Measurements from ENCODE around the gene FAM20B.

Gene FAM20B

GRCh38 chr1:179055937-179056336, 30.2 kb downstream of the FAM20B start:
- H3K27me3 ChIP-seq (ENCODE audit: insufficient read depth, low read depth), result no peaks in the 10 kb centered on the region
- H3K9ac ChIP-seq, result no peak overlapping the region
- H3K27ac ChIP-seq, result no peak overlapping the region
- H3K36me3 ChIP-seq (ENCODE audit: insufficient read depth), result no peaks in the 10 kb centered on the region
- no peak overlapping the region for H3K4me2 ChIP-seq
- no peaks in the 10 kb centered on the region for H4K20me1 ChIP-seq (ENCODE audit: insufficient read depth)
- H3K4me3 ChIP-seq (IDR thresholded peaks at IDR 0.05; ENCODE audit: insufficient read depth, low read depth, low read length), result no peak overlapping the region
- peaks cover 5% of the 10 kb centered on the region for H3K4me1 ChIP-seq (ENCODE audit: low read depth, poor library complexity, severe bottlenecking)
- no peak overlapping the region for H2AFZ ChIP-seq (ENCODE audit: low read depth)
- TF ChIP-seq, protein P1, sequence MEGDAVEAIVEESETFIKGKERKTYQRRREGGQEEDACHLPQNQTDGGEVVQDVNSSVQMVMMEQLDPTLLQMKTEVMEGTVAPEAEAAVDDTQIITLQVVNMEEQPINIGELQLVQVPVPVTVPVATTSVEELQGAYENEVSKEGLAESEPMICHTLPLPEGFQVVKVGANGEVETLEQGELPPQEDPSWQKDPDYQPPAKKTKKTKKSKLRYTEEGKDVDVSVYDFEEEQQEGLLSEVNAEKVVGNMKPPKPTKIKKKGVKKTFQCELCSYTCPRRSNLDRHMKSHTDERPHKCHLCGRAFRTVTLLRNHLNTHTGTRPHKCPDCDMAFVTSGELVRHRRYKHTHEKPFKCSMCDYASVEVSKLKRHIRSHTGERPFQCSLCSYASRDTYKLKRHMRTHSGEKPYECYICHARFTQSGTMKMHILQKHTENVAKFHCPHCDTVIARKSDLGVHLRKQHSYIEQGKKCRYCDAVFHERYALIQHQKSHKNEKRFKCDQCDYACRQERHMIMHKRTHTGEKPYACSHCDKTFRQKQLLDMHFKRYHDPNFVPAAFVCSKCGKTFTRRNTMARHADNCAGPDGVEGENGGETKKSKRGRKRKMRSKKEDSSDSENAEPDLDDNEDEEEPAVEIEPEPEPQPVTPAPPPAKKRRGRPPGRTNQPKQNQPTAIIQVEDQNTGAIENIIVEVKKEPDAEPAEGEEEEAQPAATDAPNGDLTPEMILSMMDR (conservative IDR thresholded peaks at IDR 0.05; ENCODE audit: low read depth, low read length), result no peak
- H3K79me2 ChIP-seq (ENCODE audit: insufficient read depth, low read depth), result no peaks in the 10 kb centered on the region

DNA sequence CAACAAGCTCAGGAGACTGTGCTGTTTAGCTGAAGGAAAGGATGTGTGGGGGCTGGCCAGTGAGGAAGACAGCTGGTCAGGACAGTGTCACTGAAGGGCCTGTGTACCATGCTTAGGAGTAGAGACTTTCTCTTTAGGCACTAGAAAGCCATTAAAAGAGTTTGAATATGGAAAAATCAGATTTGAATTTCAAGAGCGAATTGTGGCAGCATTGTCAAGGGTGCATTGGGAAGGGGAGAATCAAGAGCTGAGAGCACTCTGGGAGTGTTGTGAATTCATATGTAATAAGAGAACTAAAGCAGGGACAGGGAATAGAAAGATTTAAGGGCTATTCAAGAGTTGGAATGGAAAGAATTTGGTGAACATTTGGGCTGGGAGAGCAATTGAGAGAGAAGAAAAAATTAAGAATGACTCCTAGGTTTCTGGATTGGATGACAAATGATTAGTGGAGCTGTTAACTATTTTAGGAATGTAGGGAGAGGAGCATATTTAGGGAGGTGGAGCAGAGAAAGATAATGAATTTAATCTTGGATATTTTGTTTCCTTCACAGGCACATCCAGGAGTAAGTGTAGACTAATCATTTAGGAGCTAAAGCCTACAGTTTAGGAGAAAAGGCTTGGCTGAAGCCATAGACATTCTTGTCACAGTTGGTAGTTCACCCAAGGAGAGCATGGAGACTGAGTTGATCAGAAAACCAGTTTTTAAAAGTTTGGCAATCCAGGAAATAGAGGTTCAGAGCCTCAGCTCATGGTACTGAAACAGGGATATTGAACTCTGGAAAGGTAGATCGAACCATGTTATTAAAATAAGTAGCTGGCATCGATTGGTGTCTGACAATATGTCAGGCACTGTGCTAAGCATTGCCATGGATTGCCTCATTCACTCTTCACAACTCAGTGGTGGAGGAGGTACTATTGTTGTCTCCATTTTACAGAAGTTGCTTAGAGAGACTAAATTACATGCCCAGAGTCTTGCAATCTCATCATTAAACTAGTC, 33.1 kb downstream of the FAM20B start:
- no peak overlapping the region for H2AFZ ChIP-seq (ENCODE audit: low read depth)
- no peak overlapping the region for H3K4me2 ChIP-seq
- H3K9ac ChIP-seq, result no peak overlapping the region
- TF ChIP-seq, protein P1 (conservative IDR thresholded peaks at IDR 0.05; ENCODE audit: low read depth, low read length), result no peak
- no peaks in the 10 kb centered on the region for H3K36me3 ChIP-seq (ENCODE audit: insufficient read depth)
- peaks cover 5% of the 10 kb centered on the region for H3K4me1 ChIP-seq (ENCODE audit: low read depth, poor library complexity, severe bottlenecking)
- H3K4me3 ChIP-seq (IDR thresholded peaks at IDR 0.05; ENCODE audit: insufficient read depth, low read depth, low read length), result no peak overlapping the region
- no peaks in the 10 kb centered on the region for H4K20me1 ChIP-seq (ENCODE audit: insufficient read depth)
- H3K27me3 ChIP-seq (ENCODE audit: insufficient read depth, low read depth), result no peaks in the 10 kb centered on the region
- no peak overlapping the region for H3K27ac ChIP-seq
- H3K79me2 ChIP-seq (ENCODE audit: insufficient read depth, low read depth), result no peaks in the 10 kb centered on the region

DNA sequence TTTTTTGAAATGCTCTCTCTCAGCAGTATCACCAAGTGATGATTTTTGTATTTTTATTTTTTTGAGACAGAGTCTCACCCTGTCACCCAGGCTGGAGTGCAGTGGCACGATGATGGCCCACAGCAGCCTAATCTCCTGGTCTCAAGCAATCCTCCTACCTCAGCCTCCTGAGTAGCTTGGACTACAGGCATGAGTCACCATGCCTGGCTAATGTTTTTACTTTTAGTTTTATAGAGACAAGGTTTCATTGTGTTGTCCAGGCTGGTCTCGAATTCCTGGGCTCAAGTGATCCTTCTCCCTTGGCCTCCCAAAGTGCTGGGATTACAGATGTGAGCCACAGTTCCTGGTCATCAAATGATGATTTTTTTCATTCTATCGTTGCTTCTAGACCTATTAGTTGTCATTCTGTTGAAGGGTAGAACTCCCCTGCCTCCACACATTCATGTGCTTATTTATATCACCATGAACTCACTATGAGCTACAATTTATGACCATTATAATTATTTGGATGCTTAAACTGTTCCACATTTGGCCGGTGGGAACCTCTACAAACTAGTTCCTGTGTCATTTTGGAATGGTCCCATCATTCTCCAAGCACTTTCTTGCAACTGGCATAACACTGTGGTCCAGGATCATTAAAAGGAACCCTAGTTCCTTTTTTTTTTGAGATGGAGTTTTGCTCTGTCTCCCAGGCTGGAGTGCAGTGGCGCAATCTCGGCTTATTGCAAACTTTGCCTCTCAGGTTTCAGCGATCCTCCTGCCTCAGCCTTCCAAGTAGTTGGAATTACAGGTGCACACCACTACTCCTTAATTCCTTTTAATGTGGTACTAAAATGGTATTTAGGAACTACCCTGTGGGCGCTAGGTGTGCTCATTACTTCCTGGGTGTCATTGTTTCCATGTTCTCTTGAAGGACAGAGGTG, 35.9 kb downstream of the FAM20B start:
- Histone ChIP-seq H2AFZ (ENCODE audit: low read depth) (no peak overlapping the region), H3K27ac (no peak overlapping the region), H3K4me3 (IDR thresholded peaks at IDR 0.05; ENCODE audit: insufficient read depth, low read depth, low read length) (no peak overlapping the region), H3K4me2 (no peak overlapping the region), H4K20me1 (ENCODE audit: insufficient read depth) (no peaks in the 10 kb centered on the region), H3K36me3 (ENCODE audit: insufficient read depth) (no peaks in the 10 kb centered on the region), H3K4me1 (ENCODE audit: low read depth, poor library complexity, severe bottlenecking) (peaks cover 5% of the 10 kb centered on the region), H3K9ac (no peak overlapping the region), H3K79me2 (ENCODE audit: insufficient read depth, low read depth) (no peaks in the 10 kb centered on the region), H3K27me3 (ENCODE audit: insufficient read depth, low read depth) (no peaks in the 10 kb centered on the region)
- TF ChIP-seq, protein P1 (conservative IDR thresholded peaks at IDR 0.05; ENCODE audit: low read depth, low read length), result no peak

DNA sequence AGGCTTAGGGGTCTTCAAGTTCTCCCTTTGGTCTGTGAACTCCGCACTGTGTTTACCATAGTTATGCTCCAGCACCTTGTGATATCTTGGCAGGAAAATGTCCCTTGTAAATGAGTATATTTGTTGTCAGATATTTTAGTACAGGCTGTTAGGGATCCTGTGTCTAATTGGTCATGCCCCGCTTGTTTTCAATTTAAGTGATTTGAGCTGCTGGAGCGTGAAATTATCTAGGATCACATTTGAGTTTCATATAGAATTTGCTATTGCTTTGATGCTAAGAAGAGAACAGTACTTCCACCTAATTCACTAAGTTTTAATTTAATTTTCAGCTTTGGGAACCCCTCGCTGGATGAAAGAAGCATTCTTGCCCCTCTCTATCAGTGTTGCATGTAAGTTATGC, 40.8 kb downstream of the FAM20B start:
- Histone ChIP-seq H3K36me3 (ENCODE audit: insufficient read depth) (no peaks in the 10 kb centered on the region), H3K4me2 (no peak overlapping the region)

More for the DNA sequence above, 40.8 kb downstream of the FAM20B start:
- TF ChIP-seq, protein P1 (conservative IDR thresholded peaks at IDR 0.05; ENCODE audit: low read depth, low read length), result no peak
- H3K27me3 ChIP-seq (ENCODE audit: insufficient read depth, low read depth), result no peaks in the 10 kb centered on the region
- H3K27ac ChIP-seq, result no peak overlapping the region
- no peaks in the 10 kb centered on the region for H4K20me1 ChIP-seq (ENCODE audit: insufficient read depth)
- peaks cover 13% of the 10 kb centered on the region for H3K4me1 ChIP-seq (ENCODE audit: low read depth, poor library complexity, severe bottlenecking)
- no peaks in the 10 kb centered on the region for H3K79me2 ChIP-seq (ENCODE audit: insufficient read depth, low read depth)
- H3K4me3 ChIP-seq (IDR thresholded peaks at IDR 0.05; ENCODE audit: insufficient read depth, low read depth, low read length), result no peak overlapping the region
- H3K9ac ChIP-seq, result no peak overlapping the region
- H2AFZ ChIP-seq (ENCODE audit: low read depth), result no peak overlapping the region
